ENCODE data around the gene PDE2A. TPM values are rescaled to one million over a fixed set of nuclear protein-coding genes. Genes with fewer than 3 reads are reported as not detected.

The PDE2A gene
- total RNA-seq, 4 donors from 2014 or later: 13.4 to 26.6 (median 21.9) TPM

DNA sequence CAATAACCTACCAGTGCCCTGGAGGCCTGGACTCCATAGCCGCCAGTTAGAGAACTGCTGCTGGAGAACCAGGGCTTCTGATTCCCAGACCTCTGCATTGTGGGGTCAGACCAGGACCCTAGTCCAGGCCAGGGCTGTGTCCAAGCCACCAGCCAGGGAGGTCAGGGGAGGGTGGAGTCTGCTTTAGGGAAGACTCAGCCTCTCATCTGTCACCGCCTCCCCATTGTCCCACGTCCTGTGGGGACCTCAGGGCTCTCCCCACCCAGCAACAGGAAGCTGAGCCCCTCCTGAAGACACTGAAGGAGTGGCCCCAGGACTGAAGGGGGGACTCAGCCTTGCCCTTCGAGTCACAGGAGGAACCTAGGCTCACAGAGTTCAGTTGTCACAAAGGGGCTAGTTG lies 41.2 kb downstream of the PDE2A start:
- DNase-seq (no peak), ATAC-seq (no peak)
- intact Hi-C loops (cut with DNase I; ENCODE audit: low total_unique reads): no loop called here
- Histone ChIP-seq H3K4me3 (peak overlapping the region in 1 of 4 donors; percentile 13), H3K27me3 (no peaks in the 10 kb centered on the region), H3K4me1 (peaks cover 68 to 71% of the 10 kb centered on the region in 2 donors), H3K9me3 (no peaks in the 10 kb centered on the region), H3K36me3 (no peaks in the 10 kb centered on the region), H3K27ac (peak overlapping the region; percentile 67 to 75 (median 71))
- TF ChIP-seq CTCF (IDR thresholded peaks at IDR 0.05 in 4 of 5, conservative IDR thresholded peaks at IDR 0.05 in 1 of 5): no peak
- no peak for TF ChIP-seq POLR2A (IDR thresholded peaks at IDR 0.05)
- in situ Hi-C loops (cut with MboI; ENCODE audit: low sequenced_read_pairs in 4 of 4): no loop called here

GRCh38 chr11:72631806-72632731 lies 42.2 kb downstream of the PDE2A start:
- Histone ChIP-seq H3K27me3 (no peaks in the 10 kb centered on the region), H3K4me3 (peak overlapping the region in 2 of 4 donors; percentile 9 to 13), H3K9me3 (no peaks in the 10 kb centered on the region), H3K36me3 (no peaks in the 10 kb centered on the region), H3K4me1 (peaks cover 69 to 75% of the 10 kb centered on the region in 2 donors), H3K27ac (peak overlapping the region; percentile 67 to 75 (median 71))
- in situ Hi-C loops (cut with MboI; ENCODE audit: low sequenced_read_pairs in 4 of 4) (no loop called here), intact Hi-C loops (cut with DNase I; ENCODE audit: low total_unique reads) (no loop called here)
- ATAC-seq (peak; percentile 31 to 55), DNase-seq (peak in 1 of 2 donors; percentile 49)
- TF ChIP-seq POLR2A (IDR thresholded peaks at IDR 0.05) (no peak), CTCF (IDR thresholded peaks at IDR 0.05 in 4 of 5, conservative IDR thresholded peaks at IDR 0.05 in 1 of 5) (no peak)

- DNase-seq (no peak), ATAC-seq (no peak)
- H3K27ac ChIP-seq: peak overlapping the region; percentile 67 to 75 (median 71)
- intact Hi-C loops (cut with DNase I; ENCODE audit: low total_unique reads): no loop called here
- no peaks in the 10 kb centered on the region for H3K27me3 ChIP-seq
- H3K9me3 ChIP-seq: no peaks in the 10 kb centered on the region
- no peak overlapping the region for H3K4me3 ChIP-seq
- in situ Hi-C loops (cut with MboI; ENCODE audit: low sequenced_read_pairs in 4 of 4): no loop called here
- no peaks in the 10 kb centered on the region for H3K36me3 ChIP-seq
- TF ChIP-seq CTCF (IDR thresholded peaks at IDR 0.05 in 4 of 5, conservative IDR thresholded peaks at IDR 0.05 in 1 of 5) (no peak), POLR2A (IDR thresholded peaks at IDR 0.05) (no peak)
- H3K4me1 ChIP-seq: peaks cover 68 to 84% of the 10 kb centered on the region in 2 donors
These were observed 43.9 kb downstream of the PDE2A start for GRCh38 chr11:72630104-72630852.

GRCh38 chr11:72629266-72629665 lies 45.0 kb downstream of the PDE2A start:
- peaks cover 68 to 78% of the 10 kb centered on the region in 2 donors for H3K4me1 ChIP-seq
- intact Hi-C loops (cut with DNase I; ENCODE audit: low total_unique reads): no loop called here
- H3K4me3 ChIP-seq: no peak overlapping the region
- no peak for TF ChIP-seq CTCF (IDR thresholded peaks at IDR 0.05 in 4 of 5, conservative IDR thresholded peaks at IDR 0.05 in 1 of 5)
- no peaks in the 10 kb centered on the region for H3K9me3 ChIP-seq
- DNase-seq (peak in 1 of 2 donors; percentile 43), ATAC-seq (no peak)
- H3K36me3 ChIP-seq: no peaks in the 10 kb centered on the region
- H3K27me3 ChIP-seq: no peaks in the 10 kb centered on the region
- H3K27ac ChIP-seq: peak overlapping the region; percentile 67 to 75 (median 71)
- in situ Hi-C loops (cut with MboI; ENCODE audit: low sequenced_read_pairs in 4 of 4): no loop called here

Data from gastrocnemius medialis (tissue), 4 donors.